Measurements from ENCODE around the gene TMIGD1.

DNA sequence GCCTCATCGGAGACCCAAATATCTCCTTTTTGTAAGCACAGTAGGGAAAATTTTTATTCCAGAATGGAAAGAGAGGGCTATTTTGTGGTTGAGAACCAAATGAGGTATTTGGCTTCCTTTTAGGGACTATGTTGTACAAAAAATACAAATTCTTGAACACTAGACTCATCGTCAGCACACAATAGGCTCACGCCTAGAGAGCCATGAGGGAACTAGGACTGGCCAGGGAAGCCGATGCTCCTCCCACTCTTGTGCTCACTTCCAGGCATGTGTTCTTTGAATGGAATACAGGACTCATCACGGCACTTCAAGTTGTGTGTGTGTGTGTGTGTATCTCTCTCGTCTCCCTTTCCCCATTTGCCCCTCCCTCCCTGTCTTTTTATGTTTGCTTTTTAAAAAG lies 24.3 kb downstream of the TMIGD1 start:
- no peak for TF ChIP-seq CTCF (IDR thresholded peaks at IDR 0.05)
- TF ChIP-seq POLR2A (IDR thresholded peaks at IDR 0.05), result no peak
- no peak for TF ChIP-seq EP300 (IDR thresholded peaks at IDR 0.05)
- no peak for TF ChIP-seq POLR2AphosphoS5 (IDR thresholded peaks at IDR 0.05)
